ENCODE results near the gene ZNF491.

Gene ZNF491

DNA sequence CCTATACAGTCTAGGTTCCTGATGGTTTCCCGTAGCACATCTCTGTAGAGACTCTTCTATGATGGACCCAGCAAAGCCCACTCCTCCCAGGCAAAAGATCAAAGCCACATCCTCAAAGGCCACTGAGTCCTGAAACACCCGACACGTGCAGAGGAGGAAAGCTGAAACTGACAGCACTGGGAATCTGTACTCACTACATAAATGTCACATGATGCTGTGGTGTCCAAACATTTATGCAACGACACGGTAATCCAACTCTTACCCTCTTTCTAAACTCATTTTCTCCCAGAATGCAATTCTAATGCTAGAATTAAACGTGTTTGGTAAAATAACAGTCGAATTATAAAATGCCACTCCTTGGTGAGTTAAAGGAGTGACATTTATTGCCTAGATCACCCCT is 38.5 kb upstream of the ZNF491 start:
- no peak overlapping the region for H3K4me3 ChIP-seq (replicated peaks; ENCODE audit: low read depth, low read length)
- no peaks in the 10 kb centered on the region for H3K27me3 ChIP-seq (replicated peaks; ENCODE audit: control insufficient read depth, insufficient read depth, low read length)
- DNase-seq (ENCODE audit: extremely low read depth, insufficient read length), result no peak
- H3K36me3 ChIP-seq (ENCODE audit: control insufficient read depth, insufficient read depth, low read length), result no peaks in the 10 kb centered on the region
- TF ChIP-seq, protein P1, sequence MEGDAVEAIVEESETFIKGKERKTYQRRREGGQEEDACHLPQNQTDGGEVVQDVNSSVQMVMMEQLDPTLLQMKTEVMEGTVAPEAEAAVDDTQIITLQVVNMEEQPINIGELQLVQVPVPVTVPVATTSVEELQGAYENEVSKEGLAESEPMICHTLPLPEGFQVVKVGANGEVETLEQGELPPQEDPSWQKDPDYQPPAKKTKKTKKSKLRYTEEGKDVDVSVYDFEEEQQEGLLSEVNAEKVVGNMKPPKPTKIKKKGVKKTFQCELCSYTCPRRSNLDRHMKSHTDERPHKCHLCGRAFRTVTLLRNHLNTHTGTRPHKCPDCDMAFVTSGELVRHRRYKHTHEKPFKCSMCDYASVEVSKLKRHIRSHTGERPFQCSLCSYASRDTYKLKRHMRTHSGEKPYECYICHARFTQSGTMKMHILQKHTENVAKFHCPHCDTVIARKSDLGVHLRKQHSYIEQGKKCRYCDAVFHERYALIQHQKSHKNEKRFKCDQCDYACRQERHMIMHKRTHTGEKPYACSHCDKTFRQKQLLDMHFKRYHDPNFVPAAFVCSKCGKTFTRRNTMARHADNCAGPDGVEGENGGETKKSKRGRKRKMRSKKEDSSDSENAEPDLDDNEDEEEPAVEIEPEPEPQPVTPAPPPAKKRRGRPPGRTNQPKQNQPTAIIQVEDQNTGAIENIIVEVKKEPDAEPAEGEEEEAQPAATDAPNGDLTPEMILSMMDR (IDR thresholded peaks at IDR 0.05; ENCODE audit: insufficient read depth, low read length, poor library complexity, severe bottlenecking), result no peak

DNA sequence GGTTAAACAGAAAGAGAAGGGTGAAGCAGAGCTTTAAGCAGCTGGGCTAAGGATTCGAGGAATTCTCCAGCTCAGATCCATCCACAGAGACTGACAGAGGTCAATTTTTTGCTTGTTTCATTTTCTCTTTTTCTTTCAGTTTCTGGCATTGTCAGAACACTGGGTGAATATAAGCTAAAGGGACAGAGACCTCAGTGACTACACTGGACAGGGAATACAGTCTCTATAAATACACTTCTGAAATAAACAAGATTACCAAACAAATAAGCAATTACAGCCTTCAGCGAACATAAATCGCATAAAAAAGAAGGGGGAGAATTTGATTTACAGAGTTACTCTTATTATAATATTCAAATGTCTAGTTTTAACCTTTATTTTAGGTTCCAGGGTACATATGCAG is 35.2 kb upstream of the ZNF491 start:
- Histone ChIP-seq H3K27me3 (replicated peaks; ENCODE audit: control insufficient read depth, insufficient read depth, low read length) (no peaks in the 10 kb centered on the region), H3K36me3 (ENCODE audit: control insufficient read depth, insufficient read depth, low read length) (no peaks in the 10 kb centered on the region), H3K4me3 (replicated peaks; ENCODE audit: low read depth, low read length) (no peak overlapping the region)
- DNase-seq (ENCODE audit: extremely low read depth, insufficient read length), result no peak
- TF ChIP-seq, protein P1 (IDR thresholded peaks at IDR 0.05; ENCODE audit: insufficient read depth, low read length, poor library complexity, severe bottlenecking), result no peak

DNA sequence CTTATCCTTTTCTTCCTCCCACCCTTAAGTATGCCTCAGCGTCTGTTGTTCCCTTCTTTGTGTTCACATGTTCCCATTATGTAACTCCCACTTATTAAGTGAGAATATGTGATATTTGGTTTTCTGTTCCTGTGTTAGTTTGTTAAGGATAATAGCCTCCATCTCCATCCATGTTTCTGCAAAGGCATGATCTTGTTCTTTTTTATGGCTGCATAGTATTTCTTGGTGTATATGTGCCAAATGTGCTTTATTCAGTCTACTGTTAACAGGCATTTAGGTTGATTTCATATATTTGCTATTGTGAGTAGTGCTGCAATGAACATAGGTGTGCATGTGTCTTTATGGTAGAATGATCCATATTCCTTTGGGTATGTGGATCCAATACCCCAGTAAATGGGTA is 34.7 kb upstream of the ZNF491 start:
- Histone ChIP-seq H3K4me3 (replicated peaks; ENCODE audit: low read depth, low read length) (no peak overlapping the region), H3K36me3 (ENCODE audit: control insufficient read depth, insufficient read depth, low read length) (no peaks in the 10 kb centered on the region), H3K27me3 (replicated peaks; ENCODE audit: control insufficient read depth, insufficient read depth, low read length) (no peaks in the 10 kb centered on the region)
- TF ChIP-seq, protein P1 (IDR thresholded peaks at IDR 0.05; ENCODE audit: insufficient read depth, low read length, poor library complexity, severe bottlenecking), result no peak
- no peak for DNase-seq (ENCODE audit: extremely low read depth, insufficient read length)

DNA sequence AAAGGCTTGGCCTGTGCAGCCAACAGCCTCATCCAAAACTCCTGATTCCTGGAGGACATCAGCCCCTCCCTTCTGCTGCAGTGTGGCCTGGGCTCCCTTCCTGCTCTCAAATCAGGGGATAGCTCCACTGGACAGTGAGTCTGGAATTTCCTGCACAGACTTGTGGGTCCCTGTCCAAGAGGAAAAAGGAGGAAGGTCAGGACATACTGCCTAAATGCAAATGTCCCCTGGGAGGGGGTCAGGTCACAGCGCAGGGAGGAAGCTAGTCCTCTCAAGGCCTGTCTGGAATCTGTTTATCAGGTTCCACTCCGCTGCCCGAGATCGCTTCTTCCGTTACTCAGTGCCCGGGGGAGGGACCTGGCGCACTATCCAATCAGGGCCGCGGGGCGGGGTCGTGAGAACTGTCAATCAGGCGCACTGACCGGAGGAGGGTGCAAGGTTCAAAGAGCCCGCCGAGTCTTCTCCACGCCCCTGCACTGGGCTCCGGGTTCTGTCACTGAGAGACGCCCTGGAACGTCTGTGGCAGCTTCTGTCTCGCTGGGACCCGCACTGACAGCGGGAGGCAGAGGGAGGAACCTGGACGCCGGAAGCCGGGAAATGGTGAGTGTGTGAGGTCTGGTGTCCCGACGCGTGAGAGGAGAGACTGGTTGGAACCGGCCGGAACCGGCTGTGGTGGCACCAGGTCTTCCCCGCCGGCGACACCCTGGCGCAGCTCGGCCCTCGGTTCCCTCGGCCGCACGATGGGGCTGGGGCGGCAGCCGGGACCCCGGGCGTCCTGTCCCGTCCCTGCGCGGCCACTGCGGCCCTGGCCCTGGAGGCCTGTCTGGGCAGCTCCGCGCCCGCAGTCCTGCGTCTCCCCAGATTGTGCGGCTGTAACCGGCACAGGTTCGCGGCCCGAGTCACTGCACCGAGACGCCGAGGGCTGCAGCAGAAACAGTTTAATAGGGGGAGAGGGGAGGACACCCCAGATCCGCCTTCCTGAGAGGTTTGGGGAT is 31.4 kb upstream of the ZNF491 start, which contains the start of gene ZNF441:
TSS of gene ZNF441 (plus strand) at position 404 of the 995 bp plus-strand sequence. CDS start at position 598, 194 bp downstream.
- no peaks in the 10 kb centered on the region for H3K27me3 ChIP-seq (replicated peaks; ENCODE audit: control insufficient read depth, insufficient read depth, low read length)
- no peaks in the 10 kb centered on the region for H3K36me3 ChIP-seq (ENCODE audit: control insufficient read depth, insufficient read depth, low read length)
- peak; percentile 95 for DNase-seq (ENCODE audit: extremely low read depth, insufficient read length)
- peak within 1 kb of the TSS; percentile 91 for H3K4me3 ChIP-seq (replicated peaks; ENCODE audit: low read depth, low read length)
- TF ChIP-seq, protein P1 (IDR thresholded peaks at IDR 0.05; ENCODE audit: insufficient read depth, low read length, poor library complexity, severe bottlenecking), result no peak

DNA sequence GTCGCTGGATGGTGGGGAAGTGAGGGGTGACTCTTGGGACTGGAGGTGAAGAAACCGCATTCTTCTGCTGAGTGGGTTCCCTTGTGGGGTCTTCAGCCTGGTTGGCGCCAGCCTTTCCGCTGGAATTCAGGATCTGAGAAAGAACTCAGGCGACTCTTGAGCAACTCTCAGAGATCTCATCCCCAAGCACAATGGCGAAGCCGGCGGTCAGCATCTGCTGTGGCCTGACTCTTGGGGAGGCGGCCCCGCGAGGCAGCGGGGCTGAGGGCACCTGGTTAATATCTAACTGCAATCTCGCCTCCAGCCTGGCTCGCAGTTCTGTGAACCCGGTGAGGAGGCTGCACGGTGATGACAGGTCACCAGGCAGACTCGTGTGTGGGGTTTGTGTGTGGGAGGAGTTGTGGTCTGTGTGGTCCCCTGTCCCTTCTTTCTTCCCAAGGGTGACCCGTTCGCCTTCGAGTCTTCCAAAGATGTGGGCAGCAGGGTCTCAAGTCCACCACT is 30.6 kb upstream of the ZNF491 start:
- peak; percentile 55 for DNase-seq (ENCODE audit: extremely low read depth, insufficient read length)
- peak overlapping the region; percentile 91 for H3K4me3 ChIP-seq (replicated peaks; ENCODE audit: low read depth, low read length)
- TF ChIP-seq, protein P1 (IDR thresholded peaks at IDR 0.05; ENCODE audit: insufficient read depth, low read length, poor library complexity, severe bottlenecking), result no peak
- H3K36me3 ChIP-seq (ENCODE audit: control insufficient read depth, insufficient read depth, low read length), result no peaks in the 10 kb centered on the region
- no peaks in the 10 kb centered on the region for H3K27me3 ChIP-seq (replicated peaks; ENCODE audit: control insufficient read depth, insufficient read depth, low read length)
